ENCODE measurements around the gene CEP128.

CEP128 gene

DNA sequence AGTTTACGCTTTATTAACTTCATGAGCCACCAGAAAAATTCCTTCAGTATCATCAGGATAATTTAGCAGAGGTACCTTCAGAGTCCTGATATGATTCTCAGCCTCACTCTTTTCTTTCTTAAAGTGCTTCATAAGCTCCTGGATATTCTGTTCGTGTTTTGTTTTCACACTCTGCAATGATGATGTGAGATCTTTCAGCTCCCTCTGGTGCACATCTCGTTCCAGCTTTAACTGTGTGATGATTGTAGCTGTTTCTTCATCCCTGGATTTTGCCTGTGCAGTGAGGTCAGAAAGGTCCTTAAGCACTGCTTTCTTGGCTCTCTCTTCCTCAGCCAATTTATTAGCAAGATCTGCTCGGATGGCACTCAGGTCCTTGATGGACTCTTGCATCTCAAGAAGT, 156.7 kb downstream of the CEP128 start:
- Histone ChIP-seq H3K79me2 (ENCODE audit: control insufficient read depth, low read length) (no peaks in the 10 kb centered on the region), H3K27me3 (ENCODE audit: control insufficient read depth, low read length) (no peaks in the 10 kb centered on the region), H3K27ac (ENCODE audit: low read depth, low read length) (no peak overlapping the region), H3K9me3 (ENCODE audit: control insufficient read depth, insufficient read depth, low read length) (no peaks in the 10 kb centered on the region), H3K4me2 (ENCODE audit: low read length) (no peak overlapping the region), H3K9me2 (replicated peaks; ENCODE audit: control insufficient read depth, low read length) (no peaks in the 10 kb centered on the region), H3K36me3 (ENCODE audit: control insufficient read depth, low read length) (peaks cover 12% of the 10 kb centered on the region), H4K20me1 (ENCODE audit: control insufficient read depth, insufficient read depth, low read depth, low read length) (no peaks in the 10 kb centered on the region), H3K4me3 (ENCODE audit: low read length) (no peak overlapping the region), H3F3A (ENCODE audit: control insufficient read depth, insufficient read depth) (no peaks in the 10 kb centered on the region), H3K4me1 (ENCODE audit: control insufficient read depth, low read length) (no peaks in the 10 kb centered on the region)
- no peak for TF ChIP-seq CTCF (IDR thresholded peaks at IDR 0.05; ENCODE audit: low read depth, low read length, poor library complexity, severe bottlenecking)

- Histone ChIP-seq H3K36me3 (ENCODE audit: control insufficient read depth, low read length) (peaks cover 9% of the 10 kb centered on the region), H4K20me1 (ENCODE audit: control insufficient read depth, insufficient read depth, low read depth, low read length) (no peaks in the 10 kb centered on the region), H3K27me3 (ENCODE audit: control insufficient read depth, low read length) (no peaks in the 10 kb centered on the region), H3K9me3 (ENCODE audit: control insufficient read depth, insufficient read depth, low read length) (no peaks in the 10 kb centered on the region), H3K4me1 (ENCODE audit: control insufficient read depth, low read length) (no peaks in the 10 kb centered on the region), H3K9me2 (replicated peaks; ENCODE audit: control insufficient read depth, low read length) (no peaks in the 10 kb centered on the region), H3K79me2 (ENCODE audit: control insufficient read depth, low read length) (no peaks in the 10 kb centered on the region), H3K27ac (ENCODE audit: low read depth, low read length) (no peak overlapping the region), H3F3A (ENCODE audit: control insufficient read depth, insufficient read depth) (no peaks in the 10 kb centered on the region), H3K4me3 (ENCODE audit: low read length) (no peak overlapping the region), H3K4me2 (ENCODE audit: low read length) (no peak overlapping the region)
- no peak for TF ChIP-seq EZH2phosphoT487 (IDR thresholded peaks at IDR 0.05; ENCODE audit: borderline replicate concordance, low read length)
- no peak for TF ChIP-seq CTCF (IDR thresholded peaks at IDR 0.05; ENCODE audit: low read depth, low read length, poor library complexity, severe bottlenecking)
Observed at GRCh38 chr14:80781972-80782367, 159.6 kb downstream of the CEP128 start.

DNA sequence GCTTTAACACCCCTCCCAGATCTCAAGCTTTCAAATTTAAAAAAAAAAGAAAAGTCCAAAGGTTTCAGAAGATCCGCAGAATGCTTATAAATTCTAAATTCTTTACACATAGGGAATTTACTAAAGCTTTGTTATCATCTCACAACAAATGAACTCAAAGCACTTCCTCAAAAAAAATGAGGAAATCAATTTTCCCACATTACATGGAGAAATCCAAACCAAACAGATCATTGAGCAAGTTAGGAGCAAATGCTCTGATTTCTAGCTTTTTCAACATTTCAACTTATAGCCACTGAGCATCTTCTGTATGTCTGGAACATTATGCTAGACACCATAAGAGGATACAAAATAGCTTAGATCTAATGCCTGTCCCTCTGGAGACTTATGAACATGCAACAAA, 161.0 kb downstream of the CEP128 start:
- no peaks in the 10 kb centered on the region for H3K27me3 ChIP-seq (ENCODE audit: control insufficient read depth, low read length)
- H3K4me1 ChIP-seq (ENCODE audit: control insufficient read depth, low read length): no peaks in the 10 kb centered on the region
- no peak overlapping the region for H3K4me3 ChIP-seq (ENCODE audit: low read length)
- H3K36me3 ChIP-seq (ENCODE audit: control insufficient read depth, low read length): peaks cover 9% of the 10 kb centered on the region
- no peaks in the 10 kb centered on the region for H3F3A ChIP-seq (ENCODE audit: control insufficient read depth, insufficient read depth)
- no peaks in the 10 kb centered on the region for H3K79me2 ChIP-seq (ENCODE audit: control insufficient read depth, low read length)
- H3K9me3 ChIP-seq (ENCODE audit: control insufficient read depth, insufficient read depth, low read length): no peaks in the 10 kb centered on the region
- TF ChIP-seq CTCF (IDR thresholded peaks at IDR 0.05; ENCODE audit: low read depth, low read length, poor library complexity, severe bottlenecking) (no peak), EZH2phosphoT487 (IDR thresholded peaks at IDR 0.05; ENCODE audit: borderline replicate concordance, low read length) (no peak)
- H4K20me1 ChIP-seq (ENCODE audit: control insufficient read depth, insufficient read depth, low read depth, low read length): no peaks in the 10 kb centered on the region
- H3K27ac ChIP-seq (ENCODE audit: low read depth, low read length): no peak overlapping the region
- no peak overlapping the region for H3K4me2 ChIP-seq (ENCODE audit: low read length)
- H3K9me2 ChIP-seq (replicated peaks; ENCODE audit: control insufficient read depth, low read length): no peaks in the 10 kb centered on the region

DNA sequence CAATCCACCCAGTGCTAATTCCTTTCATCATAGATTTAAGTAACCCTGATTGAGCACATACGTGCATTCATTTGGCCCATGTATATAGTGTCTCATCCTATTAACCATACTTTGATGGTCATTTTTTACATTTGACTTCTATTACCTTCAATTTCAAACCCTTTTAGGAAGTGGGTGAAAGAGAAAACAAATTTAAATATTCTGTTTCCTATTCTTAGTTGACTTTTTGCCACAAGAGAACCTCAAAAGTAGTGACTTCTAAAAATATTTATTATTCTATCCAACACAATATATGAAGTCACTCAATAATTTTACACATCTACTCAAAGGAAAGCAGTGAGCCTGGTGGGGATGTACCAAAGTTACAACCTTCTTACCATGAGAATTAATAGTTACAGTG, 164.9 kb downstream of the CEP128 start:
- no peaks in the 10 kb centered on the region for H3K9me3 ChIP-seq (ENCODE audit: control insufficient read depth, insufficient read depth, low read length)
- H3K4me1 ChIP-seq (ENCODE audit: control insufficient read depth, low read length): no peaks in the 10 kb centered on the region
- H3K27me3 ChIP-seq (ENCODE audit: control insufficient read depth, low read length): no peaks in the 10 kb centered on the region
- H3K4me2 ChIP-seq (ENCODE audit: low read length): no peak overlapping the region
- H3K27ac ChIP-seq (ENCODE audit: low read depth, low read length): no peak overlapping the region
- no peaks in the 10 kb centered on the region for H3F3A ChIP-seq (ENCODE audit: control insufficient read depth, insufficient read depth)
- TF ChIP-seq EZH2phosphoT487 (IDR thresholded peaks at IDR 0.05; ENCODE audit: borderline replicate concordance, low read length) (no peak), CTCF (IDR thresholded peaks at IDR 0.05; ENCODE audit: low read depth, low read length, poor library complexity, severe bottlenecking) (no peak)
- no peaks in the 10 kb centered on the region for H3K9me2 ChIP-seq (replicated peaks; ENCODE audit: control insufficient read depth, low read length)
- H3K36me3 ChIP-seq (ENCODE audit: control insufficient read depth, low read length): peaks cover 10% of the 10 kb centered on the region; the same call in 1 of the 2 replicates
- no peaks in the 10 kb centered on the region for H4K20me1 ChIP-seq (ENCODE audit: control insufficient read depth, insufficient read depth, low read depth, low read length)
- no peak overlapping the region for H3K4me3 ChIP-seq (ENCODE audit: low read length)
- H3K79me2 ChIP-seq (ENCODE audit: control insufficient read depth, low read length): no peaks in the 10 kb centered on the region
